ENCODE results near the gene OR2T10.
"Not testable (repeated sequence)": the region's sequence is repeated elsewhere in the genome, so short reads cannot be mapped to it uniquely, and the experiment has no call there.

The OR2T10 gene

GRCh38 chr1:248597589-248597988 is at the start of gene OR2T10:
OR2T10 (minus strand) TSS chr1:248597700; CDS start chr1:248593768, 3,932 bp downstream.
- DNase-seq: no peak
- intact Hi-C loops (cut with DNase I): no loop called here

GRCh38 chr1:248645178-248645577 is 47.7 kb upstream of the OR2T10 start, which contains the start of gene OR2T35:
OR2T35 (minus strand) TSS chr1:248645278; CDS start chr1:248639258, 6,020 bp downstream.
- intact Hi-C loops (cut with DNase I); DNase-seq: not testable (repeated sequence)

GRCh38 chr1:248642971-248643651 is 45.6 kb upstream of the OR2T10 start:
- DNase-seq; intact Hi-C loops (cut with DNase I): not testable (repeated sequence)

- intact Hi-C loops (cut with DNase I); DNase-seq: not testable (repeated sequence)
These were observed 44.1 kb upstream of the OR2T10 start for GRCh38 chr1:248641583-248641982.

GRCh38 chr1:248640906-248641305 is 43.4 kb upstream of the OR2T10 start:
- intact Hi-C loops (cut with DNase I); DNase-seq: not testable (repeated sequence)

- intact Hi-C loops (cut with DNase I); DNase-seq: not testable (repeated sequence)
These were observed 42.2 kb upstream of the OR2T10 start for GRCh38 chr1:248639652-248640051.

GRCh38 chr1:248636612-248637011 is 39.1 kb upstream of the OR2T10 start:
- intact Hi-C loops (cut with DNase I); DNase-seq: not testable (repeated sequence)

GRCh38 chr1:248634991-248635390 is 37.5 kb upstream of the OR2T10 start, which contains the start of gene OR2T11:
OR2T11 (minus strand) TSS chr1:248635091; CDS start chr1:248627128, 7,963 bp downstream.
- intact Hi-C loops (cut with DNase I); DNase-seq: not testable (repeated sequence)

- no peak for DNase-seq
- intact Hi-C loops (cut with DNase I): no loop called here
These were observed 34.0 kb upstream of the OR2T10 start for GRCh38 chr1:248631354-248632008.

GRCh38 chr1:248630551-248630950 is 33.1 kb upstream of the OR2T10 start:
- DNase-seq: peak in 3 of 42 donors; percentile 13 to 58 (median 20)
- intact Hi-C loops (cut with DNase I): no loop called here

- intact Hi-C loops (cut with DNase I): no loop called here
- DNase-seq: no peak
These were observed 30.7 kb upstream of the OR2T10 start for GRCh38 chr1:248627971-248628844.

GRCh38 chr1:248625971-248626370 is 28.5 kb upstream of the OR2T10 start:
- intact Hi-C loops (cut with DNase I): no loop called here
- DNase-seq: peak in 5 of 42 donors; percentile 14 to 50 (median 36)

- DNase-seq: no peak
- intact Hi-C loops (cut with DNase I): no loop called here
These were observed 27.7 kb upstream of the OR2T10 start for GRCh38 chr1:248625166-248625565.

GRCh38 chr1:248622570-248623001 is 25.1 kb upstream of the OR2T10 start:
- intact Hi-C loops (cut with DNase I): loop anchor here (5.0 kb wide), 1 partner anchor 185 kb away; no protein-coding TSS in a partner anchor
- DNase-seq: peak in 1 of 42 donors; percentile 18

GRCh38 chr1:248621770-248622169 is 24.3 kb upstream of the OR2T10 start:
- intact Hi-C loops (cut with DNase I): loop anchor here (5.0 kb wide), 1 partner anchor 186 kb away; no protein-coding TSS in a partner anchor
- DNase-seq: no peak

GRCh38 chr1:248618878-248619277 is 21.4 kb upstream of the OR2T10 start:
- intact Hi-C loops (cut with DNase I): no loop called here
- peak in 40 of 42 donors; percentile 25 to 85 (median 62) for DNase-seq

- intact Hi-C loops (cut with DNase I): no loop called here
- peak in 16 of 42 donors; percentile 3 to 64 (median 24) for DNase-seq
These were observed 20.6 kb upstream of the OR2T10 start for GRCh38 chr1:248618119-248618518.

GRCh38 chr1:248613742-248614141 is 16.2 kb upstream of the OR2T10 start:
- DNase-seq: no peak
- intact Hi-C loops (cut with DNase I): no loop called here

- no peak for DNase-seq
- intact Hi-C loops (cut with DNase I): no loop called here
These were observed 14.4 kb upstream of the OR2T10 start for GRCh38 chr1:248611883-248612414.

Data from head of caudate nucleus (tissue), 42 donors.